Mesothelial cell of epicardium (in vitro differentiated cells): ENCODE results near the gene ATXN10. TPM values are rescaled to one million over a fixed set of nuclear protein-coding genes. Genes with fewer than 3 reads are reported as not detected.

ENCODE experiments used
- DNase-seq, 2 experiments: peaks; one replicate each; pipeline ENCODE4 v3.0.0; 2021; ENCODE audit warnings: low spot score in 2 of 2; ENCODE audit not compliant: unreplicated experiment in 2 of 2
- H3K27ac Mint-ChIP-seq: 2 replicates; pipeline ENCODE4 v1.8.0; 2021; ENCODE audit warnings: mixed read lengths
- H3K27me3 Mint-ChIP-seq: 2 replicates; pipeline ENCODE4 v1.8.0; 2021; ENCODE audit warnings: low read depth, mixed read lengths
- H3K36me3 Mint-ChIP-seq: 2 replicates; pipeline ENCODE4 v1.8.0; 2021; ENCODE audit warnings: mixed read lengths
- H3K4me1 Mint-ChIP-seq: 2 replicates; pipeline ENCODE4 v1.8.0; 2021; ENCODE audit warnings: mixed read lengths
- H3K4me3 Mint-ChIP-seq: 2 replicates; pipeline ENCODE4 v1.8.0; 2021; ENCODE audit warnings: mild to moderate bottlenecking, moderate library complexity, mixed read lengths
- H3K9me3 Mint-ChIP-seq: 2 replicates; pipeline ENCODE4 v1.8.0; 2021; ENCODE audit warnings: mixed read lengths
- total RNA-seq: library from RNA; stranded (reverse); gene quantifications from 3 replicates; pipeline ENCODE4 v1.2.1, GENCODE V29; 2021
- TF ChIP-seq, protein P1 (sequence below): fragments of 200-600 bp; sonication (generic); IDR thresholded peaks from one replicate; pipeline ENCODE4 v1.5.0; 2021; ENCODE audit warnings: antibody characterized with exemption; ENCODE audit not compliant: unreplicated experiment

Gene ATXN10
- total RNA-seq, 1 donor from 2014 or later: 237 TPM

DNA sequence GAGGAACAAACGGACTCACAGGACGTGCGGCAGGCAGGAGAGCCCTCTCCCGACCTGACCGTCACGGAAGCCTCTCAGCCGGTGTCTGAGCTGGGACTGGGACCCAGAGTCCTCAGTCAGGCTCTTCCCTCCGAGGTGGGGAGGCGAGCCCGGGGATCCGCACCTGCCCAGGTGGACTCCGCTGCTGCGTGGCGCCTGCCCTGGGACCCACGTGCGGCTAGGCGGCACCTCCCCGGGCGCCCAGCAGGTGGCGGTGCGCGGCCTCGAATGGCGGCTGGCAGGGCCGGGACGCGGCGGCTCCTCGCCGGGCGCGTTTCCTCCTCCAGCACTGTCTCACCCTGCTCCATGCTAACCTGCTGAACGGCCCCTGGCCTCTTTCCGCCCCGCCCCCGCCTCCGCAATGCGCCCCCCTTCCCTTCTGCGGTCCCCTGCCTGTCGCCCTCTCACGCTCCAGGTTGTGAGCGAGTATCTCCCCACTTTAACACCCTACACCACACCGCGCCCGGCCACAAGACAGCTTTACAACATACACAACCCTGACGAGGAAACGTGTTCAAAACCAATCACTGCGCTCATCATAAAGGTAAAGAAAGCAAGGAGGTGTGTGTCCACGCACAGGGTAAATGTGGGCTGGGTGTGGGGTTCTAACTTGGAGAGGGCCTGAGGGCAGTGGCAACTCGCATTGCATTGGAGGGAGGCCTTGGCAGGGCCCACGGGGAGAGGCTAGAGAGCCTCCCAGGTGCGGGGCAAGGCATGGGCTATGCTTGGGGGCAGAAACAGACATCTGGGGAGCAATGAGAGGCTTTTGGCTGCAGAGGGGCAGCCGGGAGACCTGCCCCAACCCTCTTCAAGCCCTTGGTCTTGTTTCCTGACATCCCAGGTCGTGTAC, 25.9 kb upstream of the ATXN10 start:
- Mint-ChIP-seq H3K9me3 (no peaks in the 10 kb centered on the region), H3K4me3 (peak overlapping the region; percentile 47), H3K27ac (no peak overlapping the region), H3K4me1 (peaks cover 26% of the 10 kb centered on the region), H3K36me3 (no peaks in the 10 kb centered on the region), H3K27me3 (peaks cover 19% of the 10 kb centered on the region)
- TF ChIP-seq, protein P1, sequence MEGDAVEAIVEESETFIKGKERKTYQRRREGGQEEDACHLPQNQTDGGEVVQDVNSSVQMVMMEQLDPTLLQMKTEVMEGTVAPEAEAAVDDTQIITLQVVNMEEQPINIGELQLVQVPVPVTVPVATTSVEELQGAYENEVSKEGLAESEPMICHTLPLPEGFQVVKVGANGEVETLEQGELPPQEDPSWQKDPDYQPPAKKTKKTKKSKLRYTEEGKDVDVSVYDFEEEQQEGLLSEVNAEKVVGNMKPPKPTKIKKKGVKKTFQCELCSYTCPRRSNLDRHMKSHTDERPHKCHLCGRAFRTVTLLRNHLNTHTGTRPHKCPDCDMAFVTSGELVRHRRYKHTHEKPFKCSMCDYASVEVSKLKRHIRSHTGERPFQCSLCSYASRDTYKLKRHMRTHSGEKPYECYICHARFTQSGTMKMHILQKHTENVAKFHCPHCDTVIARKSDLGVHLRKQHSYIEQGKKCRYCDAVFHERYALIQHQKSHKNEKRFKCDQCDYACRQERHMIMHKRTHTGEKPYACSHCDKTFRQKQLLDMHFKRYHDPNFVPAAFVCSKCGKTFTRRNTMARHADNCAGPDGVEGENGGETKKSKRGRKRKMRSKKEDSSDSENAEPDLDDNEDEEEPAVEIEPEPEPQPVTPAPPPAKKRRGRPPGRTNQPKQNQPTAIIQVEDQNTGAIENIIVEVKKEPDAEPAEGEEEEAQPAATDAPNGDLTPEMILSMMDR: peak; percentile 97
- DNase-seq: peak; percentile 76 to 92

DNA sequence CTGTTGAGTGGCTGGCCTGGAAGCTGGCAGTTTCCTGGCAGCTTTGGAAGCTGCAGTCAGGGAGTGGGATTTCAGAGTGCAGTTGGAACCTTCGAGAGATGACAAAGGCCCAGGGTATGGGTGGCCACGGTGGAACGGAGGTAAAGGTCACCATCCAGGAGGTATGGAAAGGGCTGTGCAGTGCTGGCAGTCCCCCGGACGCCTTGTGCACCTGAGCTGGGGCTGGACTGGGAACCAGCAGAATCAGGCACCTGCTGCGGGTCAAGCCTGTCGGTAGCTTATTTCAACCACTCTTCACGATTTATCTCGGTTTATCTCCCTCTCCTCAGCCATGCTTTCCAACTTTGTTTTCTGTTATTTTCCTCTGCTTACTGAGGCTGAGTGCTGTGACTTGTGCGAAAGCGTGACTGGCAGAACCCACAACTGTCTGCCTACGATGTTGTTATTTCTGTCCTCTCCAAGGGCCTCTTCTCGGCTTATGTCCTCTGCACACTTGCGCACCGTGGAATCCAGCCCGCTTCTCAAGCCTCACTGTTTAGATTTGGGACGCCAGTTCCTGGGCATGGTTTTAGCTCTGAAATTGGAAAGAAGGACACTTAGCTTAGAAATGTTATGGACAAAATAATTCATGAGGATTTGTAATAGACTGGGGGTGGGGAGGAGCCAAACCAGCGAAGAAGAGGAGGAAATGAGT, 24.0 kb upstream of the ATXN10 start:
- H3K36me3 Mint-ChIP-seq: peaks cover 2% of the 10 kb centered on the region
- TF ChIP-seq, protein P1: no peak
- H3K27ac Mint-ChIP-seq: peak overlapping the region; percentile 17
- DNase-seq: no peak
- H3K4me1 Mint-ChIP-seq: peaks cover 19% of the 10 kb centered on the region
- peaks cover 5% of the 10 kb centered on the region for H3K9me3 Mint-ChIP-seq
- peaks cover 16% of the 10 kb centered on the region for H3K27me3 Mint-ChIP-seq
- no peak overlapping the region for H3K4me3 Mint-ChIP-seq

DNA sequence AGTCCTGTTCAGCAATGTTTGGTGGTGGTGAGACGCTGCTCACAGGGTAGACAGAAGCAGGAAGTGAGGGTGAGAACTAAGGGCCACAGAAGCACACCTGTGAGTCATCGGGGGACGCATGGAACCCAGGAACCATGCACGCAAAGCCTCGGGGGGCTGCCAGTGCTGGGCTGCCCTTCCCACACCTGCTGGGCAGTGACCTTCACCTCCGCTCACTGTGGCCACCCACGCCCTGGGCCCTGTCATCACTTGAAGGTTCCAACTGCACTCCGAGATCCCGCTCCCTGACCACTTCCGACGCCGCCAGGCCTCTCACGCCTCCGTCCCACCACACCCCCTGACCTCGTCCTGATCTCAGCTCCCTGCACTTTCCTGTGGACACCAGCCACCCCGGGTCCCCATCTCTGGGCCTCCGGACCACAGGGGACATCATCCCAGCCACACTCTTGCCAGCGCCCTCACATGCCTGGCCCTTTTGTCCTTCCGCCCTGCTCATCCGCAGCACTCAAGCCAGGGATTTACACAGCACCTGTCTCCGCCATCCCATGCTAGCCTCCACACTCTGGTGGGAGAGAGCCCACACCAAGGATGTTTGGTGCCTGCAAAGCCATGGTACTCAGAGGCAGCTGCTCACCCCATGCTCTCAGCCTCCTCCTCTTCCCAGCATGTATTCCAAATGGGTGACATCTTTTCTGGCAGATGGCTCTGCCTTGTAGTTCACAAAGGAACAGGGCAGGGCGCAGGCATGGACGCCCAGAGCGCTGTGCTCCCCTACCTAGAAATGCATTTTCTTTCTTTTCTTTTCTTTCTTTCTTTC, 23.1 kb upstream of the ATXN10 start:
- H3K36me3 Mint-ChIP-seq: peaks cover 2% of the 10 kb centered on the region
- peaks cover 5% of the 10 kb centered on the region for H3K9me3 Mint-ChIP-seq
- H3K4me3 Mint-ChIP-seq: no peak overlapping the region
- TF ChIP-seq, protein P1: no peak
- peaks cover 16% of the 10 kb centered on the region for H3K27me3 Mint-ChIP-seq
- no peak for DNase-seq
- peaks cover 19% of the 10 kb centered on the region for H3K4me1 Mint-ChIP-seq
- no peak overlapping the region for H3K27ac Mint-ChIP-seq

DNA sequence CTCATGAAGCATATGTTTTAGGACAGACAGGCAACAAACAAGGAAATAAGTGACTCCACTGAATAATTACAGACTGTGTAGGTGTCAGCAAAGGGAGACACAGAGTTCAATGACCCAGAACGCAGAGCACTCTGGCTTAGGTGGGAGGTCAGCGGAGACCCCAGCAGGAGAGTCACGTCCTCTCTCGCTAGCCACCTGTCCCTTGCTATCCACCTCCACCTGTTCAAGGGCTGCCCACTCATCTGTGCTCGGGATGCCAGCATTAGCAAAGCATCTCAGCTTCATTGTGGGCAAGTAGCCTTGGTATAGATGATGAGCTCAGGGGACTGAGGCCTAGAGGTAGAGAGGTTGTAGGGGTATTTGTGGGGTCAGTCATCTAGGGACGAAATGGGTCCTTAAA, 21.8 kb upstream of the ATXN10 start:
- peaks cover 17% of the 10 kb centered on the region for H3K4me1 Mint-ChIP-seq
- TF ChIP-seq, protein P1: no peak
- DNase-seq: no peak
- H3K27me3 Mint-ChIP-seq: peaks cover 13% of the 10 kb centered on the region
- H3K36me3 Mint-ChIP-seq: peaks cover 2% of the 10 kb centered on the region
- peaks cover 5% of the 10 kb centered on the region for H3K9me3 Mint-ChIP-seq
- no peak overlapping the region for H3K4me3 Mint-ChIP-seq
- H3K27ac Mint-ChIP-seq: no peak overlapping the region

DNA sequence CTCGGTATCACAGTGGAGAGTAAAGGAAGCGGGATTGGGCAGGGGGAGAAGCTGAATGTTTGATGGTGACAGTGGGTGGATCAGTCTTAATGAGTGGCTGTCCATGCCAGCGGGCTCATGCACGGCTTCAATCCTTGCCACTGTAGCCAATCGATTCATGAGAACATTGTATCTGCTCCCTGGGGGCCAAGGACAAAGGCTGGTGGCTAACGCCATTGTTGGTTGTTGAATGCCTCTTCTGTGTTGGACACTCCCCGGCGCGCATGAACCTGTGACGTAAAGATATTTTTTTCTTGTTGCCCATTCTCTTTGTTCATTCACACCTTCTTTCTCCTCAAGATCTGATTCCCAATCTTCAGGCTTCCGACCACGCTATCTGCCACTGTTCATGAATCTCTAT, 20.9 kb upstream of the ATXN10 start:
- no peak for DNase-seq
- TF ChIP-seq, protein P1: no peak

More for the DNA sequence above, 20.9 kb upstream of the ATXN10 start:
- H3K4me1 Mint-ChIP-seq: peaks cover 12% of the 10 kb centered on the region
- H3K27ac Mint-ChIP-seq: no peak overlapping the region
- peaks cover 7% of the 10 kb centered on the region for H3K27me3 Mint-ChIP-seq
- peaks cover 2% of the 10 kb centered on the region for H3K36me3 Mint-ChIP-seq
- H3K4me3 Mint-ChIP-seq: no peak overlapping the region
- H3K9me3 Mint-ChIP-seq: peaks cover 5% of the 10 kb centered on the region
